Heart left ventricle (tissue), 13 donors: ENCODE data around the gene MGST3.
"Not testable (repeated sequence)": the region's sequence is repeated elsewhere in the genome, so short reads cannot be mapped to it uniquely, and the experiment has no call there.

Experiments used
- CTCF ChIP-seq, 12 donors: fragments of 200-600 bp; sonication (generic) in 4 of 12; IDR thresholded peaks; one replicate each; pipeline versions ENCODE4 v1.5.0 to v1.8.0; 2018 to 2022; ENCODE audit warnings: antibody characterized with exemption in 12 of 12, mild to moderate bottlenecking in 5 of 12
- POLR2A ChIP-seq, 2 donors: fragments of 450-650 bp; IDR thresholded peaks; one replicate each; pipeline ENCODE4 v1.6.1; 2017; ENCODE audit warnings: antibody characterized with exemption in 2 of 2, mild to moderate bottlenecking in 2 of 2, moderate library complexity in 2 of 2
- donor health status: ischemic (EF 13 %, LVEDD 7.1; RV severe dilation, severe dysfunction).
- donor health status: DM: no; HTN: yes; CAD: no.
- donor health status: DM: no; HTN: no; CAD: no.
- donor health status: ischemic (EF 25% LVEDD 6.9; RV normal size, moderate dysfunction).
- donor health status: ischemic (EF 25% LVEDD 5.7; RV mildly dilated, moderate dysfunction).
- donor health status: ischemic (EF 35%, LVEDD 5.7; RV mildly dilated, moderate dysfunction).
- donor health status: nonischemic (EF 11% LVEDD 7.7; RV severe dilation, severe dysfunction).
- donor health status: DM: yes; HTN: yes; CAD: no.
- donor health status: PGD.
- donor health status: ischemic (EF 29% LVEDD 5.4; RV normal size, mild dysfunction).
- donor health status: nonischemic (EF 23%, LVEDD 6.1; RV moderate dilation, normal function).

GRCh38 chr1:165638211-165638610 is 7.2 kb downstream of the MGST3 start:
- not testable (repeated sequence) for TF ChIP-seq CTCF, POLR2A (IDR thresholded peaks at IDR 0.05)
